ENCODE results near the gene MAST2.
"Not testable (repeated sequence)": the region's sequence is repeated elsewhere in the genome, so short reads cannot be mapped to it uniquely, and the experiment has no call there.

Gene MAST2

GRCh38 chr1:45815667-45816458, 12.5 kb downstream of the MAST2 start:
- no peak for DNase-seq

GRCh38 chr1:45820173-45820572, 16.8 kb downstream of the MAST2 start:
- no peak for DNase-seq

- DNase-seq = no peak
Measured at GRCh38 chr1:45820788-45821187, 17.4 kb downstream of the MAST2 start.

- DNase-seq = no peak
Measured at GRCh38 chr1:45822644-45823043, 19.2 kb downstream of the MAST2 start.

GRCh38 chr1:45824607-45825006, 21.2 kb downstream of the MAST2 start:
- DNase-seq = no peak

- DNase-seq = no peak
Measured at GRCh38 chr1:45827256-45827655, 23.8 kb downstream of the MAST2 start.

- no peak for DNase-seq
Measured at GRCh38 chr1:45828841-45829240, 25.4 kb downstream of the MAST2 start.

GRCh38 chr1:45833361-45833760, 29.9 kb downstream of the MAST2 start:
- DNase-seq = no peak

GRCh38 chr1:45834689-45835088, 31.3 kb downstream of the MAST2 start:
- DNase-seq = no peak

- no peak for DNase-seq
Measured at GRCh38 chr1:45836451-45836850, 33.0 kb downstream of the MAST2 start.

- DNase-seq = not testable (repeated sequence)
Measured at GRCh38 chr1:45836861-45837260, 33.4 kb downstream of the MAST2 start.

- not testable (repeated sequence) for DNase-seq
Measured at GRCh38 chr1:45838322-45838721, 34.9 kb downstream of the MAST2 start.

GRCh38 chr1:45840704-45841103, 37.3 kb downstream of the MAST2 start:
- DNase-seq = peak; percentile 71

- DNase-seq = no peak
Measured at GRCh38 chr1:45842786-45843185, 39.4 kb downstream of the MAST2 start.

GRCh38 chr1:45843474-45843905, 40.1 kb downstream of the MAST2 start:
- DNase-seq = no peak

GRCh38 chr1:45844000-45844399, 40.6 kb downstream of the MAST2 start:
- not testable (repeated sequence) for DNase-seq

- DNase-seq = no peak
Measured at GRCh38 chr1:45846931-45847330, 43.5 kb downstream of the MAST2 start.

GRCh38 chr1:45848097-45848496, 44.7 kb downstream of the MAST2 start:
- no peak for DNase-seq

- no peak for DNase-seq
Measured at GRCh38 chr1:45848714-45849113, 45.3 kb downstream of the MAST2 start.

GRCh38 chr1:45850017-45850416, 46.6 kb downstream of the MAST2 start:
- DNase-seq = no peak

- no peak for DNase-seq
Measured at GRCh38 chr1:45854724-45855123, 51.3 kb downstream of the MAST2 start.

- no peak for DNase-seq
Measured at GRCh38 chr1:45857101-45857700, 53.8 kb downstream of the MAST2 start.

GRCh38 chr1:45857755-45858492, 54.5 kb downstream of the MAST2 start:
- not testable (repeated sequence) for DNase-seq

- DNase-seq = no peak
Measured at GRCh38 chr1:45859221-45859620, 55.8 kb downstream of the MAST2 start.
